Endometrial microvascular endothelial cells (primary cell): Measurements from ENCODE around the gene PLPPR3. TPM values are rescaled to one million over a fixed set of nuclear protein-coding genes. Genes with fewer than 3 reads are reported as not detected.

Experiments used
- in situ Hi-C: cut with HindIII; loops from 2 replicates; pipeline ENCODE4 v1.10.0; 2017; ENCODE audit warnings: low sequenced_read_pairs, low pct_unique_long_range_greater_than_20kb; ENCODE audit errors: inconsistent ontology term
- total RNA-seq: library from RNA; depleted of rRNA; stranded (reverse); fragments of >200 nt; gene quantifications from one replicate; pipeline ENCODE4 v1.2.3, GENCODE V29; 2015; ENCODE audit errors: inconsistent ontology term

PLPPR3 gene
- total RNA-seq, 1 donor from 2014 or later: 1.5 TPM

DNA sequence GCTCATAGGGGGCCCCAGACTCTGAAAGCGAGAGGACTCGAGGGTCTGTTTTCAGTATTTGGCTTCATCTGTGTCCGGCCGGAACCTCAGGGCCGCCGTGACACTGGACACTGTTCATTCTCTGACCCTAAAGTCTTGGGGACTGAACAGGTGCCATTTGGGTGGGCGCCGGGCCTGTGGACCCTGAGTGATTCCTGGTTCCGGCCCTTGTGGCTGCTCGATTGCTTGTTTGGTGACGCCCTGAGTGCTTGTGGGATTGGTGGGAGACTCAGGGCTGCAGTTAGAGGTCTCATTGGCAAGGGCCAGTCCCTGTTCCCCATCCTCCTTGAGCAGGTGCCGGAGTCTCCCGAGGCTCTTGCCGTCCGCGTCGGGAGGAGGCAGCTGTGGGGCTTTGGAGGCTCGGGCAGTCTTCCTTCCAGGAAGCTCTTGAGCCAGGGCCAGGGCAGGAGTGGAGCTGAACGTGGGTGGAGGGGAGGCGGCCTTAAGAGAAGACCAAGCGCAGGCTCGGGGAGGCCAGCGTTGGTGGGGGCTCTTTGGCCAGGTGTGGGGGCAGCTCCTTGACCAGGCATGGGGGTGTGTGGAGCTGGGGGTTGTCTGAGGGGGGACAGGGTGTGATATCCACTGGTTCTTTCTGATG, 19.8 kb downstream of the PLPPR3 start:
- in situ Hi-C loops: no loop called here

DNA sequence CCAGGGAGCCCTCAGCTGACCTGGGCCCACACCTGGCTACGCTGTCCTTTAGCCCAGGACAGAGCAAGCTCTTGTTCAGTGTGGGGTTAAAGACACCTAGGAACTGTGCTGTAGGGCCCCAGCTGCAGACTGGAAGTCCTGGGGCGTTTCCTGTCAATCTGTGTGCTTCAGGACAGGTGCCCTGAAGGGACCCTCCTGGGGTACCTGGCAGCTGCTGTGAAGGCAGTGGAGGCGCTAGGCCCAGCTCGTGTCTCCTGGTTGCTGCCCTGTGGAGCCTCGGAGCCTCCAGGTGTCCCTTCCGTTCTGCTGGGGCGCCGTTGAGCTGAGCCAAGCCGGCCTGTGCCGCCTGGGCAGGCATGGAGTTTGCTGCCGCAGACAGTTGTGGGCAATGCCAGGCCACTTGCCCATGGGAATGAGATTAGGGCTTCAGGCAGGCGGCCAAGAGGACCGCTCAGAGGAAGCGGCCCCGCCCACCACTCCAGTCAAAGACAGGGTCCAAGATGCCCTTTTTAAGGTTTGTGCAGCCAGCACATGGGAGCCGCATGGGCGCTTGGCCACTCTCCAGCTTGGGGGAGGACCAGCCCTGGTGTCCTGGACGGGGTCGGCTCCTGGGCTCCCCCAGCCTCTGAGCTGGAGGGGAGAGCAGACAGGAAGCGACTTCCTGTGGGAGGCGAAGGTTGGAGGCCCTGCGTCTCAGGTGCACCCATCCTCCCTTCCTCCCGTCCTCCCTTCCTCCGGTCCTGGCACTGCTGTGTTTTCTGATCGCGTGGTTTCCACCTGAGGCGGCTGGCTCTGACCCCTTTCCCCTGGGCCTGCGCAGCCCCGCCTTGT, 20.5 kb downstream of the PLPPR3 start:
- in situ Hi-C loops: no loop called here

DNA sequence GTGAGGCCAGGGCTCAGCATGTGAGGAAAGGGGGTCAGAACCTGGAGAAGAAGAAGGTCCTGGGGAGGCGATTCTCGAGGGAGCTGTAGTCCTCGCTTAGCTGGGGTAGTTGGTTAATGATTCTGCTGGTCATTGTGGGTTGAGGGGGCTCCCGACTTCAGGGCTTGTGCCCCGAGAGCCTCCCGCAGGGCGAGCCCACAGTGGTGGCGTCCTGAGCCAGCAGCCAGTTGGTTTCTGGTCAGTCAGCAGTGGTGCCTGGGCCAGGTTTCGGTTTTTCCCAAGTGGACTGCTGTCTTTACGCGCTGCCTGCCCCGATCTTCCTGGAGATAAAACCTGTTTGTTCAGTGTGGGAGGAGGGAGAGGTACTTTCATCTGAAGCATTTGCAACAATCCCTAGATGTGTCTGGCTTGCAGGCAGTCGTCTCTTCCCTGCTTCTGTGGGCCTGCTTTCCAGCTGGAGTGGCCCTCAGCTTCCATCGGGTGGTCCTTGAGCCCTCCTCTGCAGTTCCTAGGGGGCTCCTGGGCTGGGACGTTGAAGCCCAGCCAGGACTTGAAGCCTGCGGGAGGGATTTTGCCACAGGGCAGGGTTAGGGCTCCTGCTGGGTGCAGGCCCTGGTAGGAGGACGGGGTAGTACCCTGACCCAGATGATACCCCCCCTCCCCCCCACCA, 21.3 kb downstream of the PLPPR3 start:
- in situ Hi-C loops: no loop called here

DNA sequence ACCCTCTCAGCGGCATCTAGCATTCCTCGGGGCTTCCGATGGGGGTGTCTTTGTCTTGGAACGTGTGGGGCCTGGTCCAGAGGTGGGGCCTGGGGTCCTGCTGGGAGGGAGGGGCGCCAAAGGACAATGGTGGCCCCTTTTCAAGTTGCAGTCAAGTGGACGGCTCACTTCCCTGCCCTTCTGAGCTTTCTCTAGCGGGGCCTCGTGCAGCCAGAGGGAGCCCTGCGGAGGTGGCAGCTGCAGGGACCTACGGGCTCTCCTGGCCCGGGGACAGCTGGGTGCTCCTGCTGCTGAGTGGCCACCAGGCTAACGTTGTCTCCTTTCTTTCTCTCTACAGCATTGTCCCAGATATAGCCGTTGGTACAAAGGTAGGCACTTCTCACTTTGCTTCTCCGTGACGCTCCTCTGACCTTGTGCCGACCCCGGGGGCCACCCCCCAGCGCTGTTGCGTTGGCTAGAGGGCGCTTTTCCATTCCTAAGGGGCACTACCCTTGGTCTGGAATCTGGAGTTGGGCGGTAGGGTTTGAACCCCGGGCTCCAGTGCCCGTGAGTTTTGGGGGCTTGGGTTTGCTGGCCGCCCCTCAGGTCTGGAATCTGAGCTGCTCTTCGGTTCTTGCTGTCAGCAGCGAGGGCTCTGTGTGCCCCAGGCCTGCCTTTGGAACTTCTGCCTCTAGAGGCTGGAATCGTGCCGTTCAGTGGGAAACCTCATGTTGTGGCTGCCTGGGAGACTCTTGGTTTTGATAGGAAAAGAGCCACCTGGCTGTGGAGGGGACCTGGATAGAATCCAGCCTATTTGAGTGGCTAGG, 22.5 kb downstream of the PLPPR3 start:
- in situ Hi-C loops: no loop called here

DNA sequence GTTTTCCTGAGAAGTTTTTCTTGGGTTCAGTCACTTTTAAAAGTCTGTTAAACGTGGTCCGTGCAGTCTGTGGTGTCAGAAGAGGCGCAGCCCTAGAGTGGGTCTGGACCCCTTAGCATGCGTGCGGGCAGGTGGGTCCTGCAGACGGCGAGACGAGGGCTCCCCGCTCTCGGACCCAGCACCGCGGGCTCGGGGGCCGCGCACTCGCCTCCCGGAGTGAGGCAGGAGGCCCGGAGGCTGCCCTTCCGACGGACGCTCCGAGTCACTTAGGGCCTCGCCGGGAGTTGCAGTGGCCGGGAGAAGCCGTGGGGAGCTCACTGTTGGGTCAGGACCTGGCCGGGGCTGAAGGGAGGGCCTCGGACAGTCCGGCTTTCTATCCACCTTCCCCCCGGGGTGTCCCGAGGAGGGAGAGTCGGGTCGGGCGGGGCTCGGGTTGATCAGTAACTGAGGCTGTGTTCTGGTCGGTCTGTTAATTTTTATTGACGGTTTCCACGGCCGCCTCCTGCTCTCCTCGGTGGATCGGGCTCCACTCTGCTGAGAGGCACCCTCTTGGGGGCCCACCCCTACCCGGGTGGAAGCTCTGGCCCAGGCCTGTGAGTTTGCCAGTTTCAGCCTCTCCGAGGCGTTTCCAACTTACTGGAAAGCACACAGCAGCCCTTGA, 23.2 kb downstream of the PLPPR3 start:
- in situ Hi-C loops: no loop called here

DNA sequence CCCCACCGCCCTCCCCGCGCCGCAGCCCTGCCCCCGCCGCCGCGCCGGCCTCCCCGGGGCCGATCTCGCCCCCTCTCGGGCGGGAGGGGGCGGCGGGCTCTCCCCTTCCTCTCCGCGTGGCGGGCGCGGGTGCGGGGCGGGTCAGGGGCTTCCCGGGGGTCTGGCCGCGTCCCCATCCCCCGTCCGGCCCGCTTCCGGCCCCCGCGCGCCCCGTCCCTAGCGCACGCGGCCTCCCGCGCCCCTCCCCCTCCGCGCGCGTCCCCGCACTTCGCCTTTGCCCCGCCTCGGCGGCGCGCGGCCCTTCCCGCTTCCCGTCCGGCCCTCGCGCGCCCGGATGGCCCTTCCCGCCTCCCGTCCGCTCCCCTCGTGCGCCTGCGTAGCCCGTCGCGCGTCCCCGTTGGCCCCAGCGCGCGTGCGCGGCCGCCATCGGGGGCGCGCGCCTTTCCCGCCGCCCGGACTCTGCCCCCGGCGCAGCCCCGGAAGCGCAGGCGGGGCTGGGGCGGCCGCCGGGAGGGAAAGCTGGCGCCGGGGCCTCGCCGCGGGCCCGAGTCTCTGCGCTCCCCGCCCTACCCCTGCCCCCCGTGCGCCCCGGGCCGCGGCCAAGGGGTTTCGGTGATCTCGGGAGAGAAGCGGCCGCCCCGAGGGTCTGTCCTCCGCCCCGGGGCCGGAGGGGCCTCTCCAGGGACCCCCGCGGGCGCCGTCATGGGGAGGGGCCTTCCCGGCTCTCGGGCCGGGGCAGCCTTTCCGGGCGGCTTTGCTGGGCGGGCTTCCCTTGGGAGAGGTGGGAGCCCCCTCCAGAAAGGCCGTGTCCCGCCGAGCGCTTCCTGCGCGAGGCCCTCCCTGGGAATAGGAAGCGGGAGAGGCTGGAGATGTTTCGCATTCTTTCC, 24.0 kb downstream of the PLPPR3 start:
- in situ Hi-C loops: no loop called here

DNA sequence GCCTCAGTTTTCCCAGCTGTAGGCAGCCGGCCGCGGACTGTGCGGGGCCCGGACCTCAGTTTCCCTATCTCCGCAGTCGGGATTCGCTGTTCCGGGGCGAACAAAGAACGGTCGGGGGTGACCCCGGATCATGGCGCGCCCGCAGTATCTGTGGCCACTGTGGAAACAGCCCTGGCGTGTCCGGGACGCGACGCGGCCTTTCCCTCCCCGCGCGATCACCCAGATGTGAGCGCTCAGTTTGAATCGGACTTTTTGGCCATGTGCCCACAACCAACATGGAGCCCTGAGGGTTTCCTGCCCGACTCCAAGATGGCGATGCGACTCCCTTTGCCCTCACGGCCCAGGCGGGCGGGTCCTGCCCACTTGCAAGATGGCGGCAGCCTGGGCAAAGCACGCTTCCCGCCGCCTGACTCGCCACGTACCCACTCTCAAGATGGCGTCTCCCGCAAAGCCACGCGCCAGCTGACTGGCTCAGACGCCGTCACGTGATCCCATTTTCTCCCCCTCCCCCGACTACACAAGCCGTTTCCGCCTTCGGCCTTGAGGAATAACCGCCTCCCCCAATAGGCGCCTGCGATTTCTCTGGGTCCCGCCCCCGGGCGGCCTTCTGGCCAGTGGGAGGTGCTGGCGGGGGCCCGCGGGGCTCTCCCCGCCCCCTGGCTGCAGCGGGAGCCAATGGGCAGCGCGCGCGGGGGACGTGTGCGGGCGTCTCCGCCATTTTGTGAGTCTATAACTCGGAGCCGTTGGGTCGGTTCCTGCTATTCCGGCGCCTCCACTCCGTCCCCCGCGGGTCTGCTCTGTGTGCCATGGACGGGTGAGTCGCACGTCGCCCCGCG, 24.8 kb downstream of the PLPPR3 start, which contains the start of gene PTBP1:
Gene PTBP1 (plus strand): TSS at position 761 of the 836 bp plus-strand sequence. CDS start 46 bp downstream, at position 807.
- in situ Hi-C loops: no loop called here

DNA sequence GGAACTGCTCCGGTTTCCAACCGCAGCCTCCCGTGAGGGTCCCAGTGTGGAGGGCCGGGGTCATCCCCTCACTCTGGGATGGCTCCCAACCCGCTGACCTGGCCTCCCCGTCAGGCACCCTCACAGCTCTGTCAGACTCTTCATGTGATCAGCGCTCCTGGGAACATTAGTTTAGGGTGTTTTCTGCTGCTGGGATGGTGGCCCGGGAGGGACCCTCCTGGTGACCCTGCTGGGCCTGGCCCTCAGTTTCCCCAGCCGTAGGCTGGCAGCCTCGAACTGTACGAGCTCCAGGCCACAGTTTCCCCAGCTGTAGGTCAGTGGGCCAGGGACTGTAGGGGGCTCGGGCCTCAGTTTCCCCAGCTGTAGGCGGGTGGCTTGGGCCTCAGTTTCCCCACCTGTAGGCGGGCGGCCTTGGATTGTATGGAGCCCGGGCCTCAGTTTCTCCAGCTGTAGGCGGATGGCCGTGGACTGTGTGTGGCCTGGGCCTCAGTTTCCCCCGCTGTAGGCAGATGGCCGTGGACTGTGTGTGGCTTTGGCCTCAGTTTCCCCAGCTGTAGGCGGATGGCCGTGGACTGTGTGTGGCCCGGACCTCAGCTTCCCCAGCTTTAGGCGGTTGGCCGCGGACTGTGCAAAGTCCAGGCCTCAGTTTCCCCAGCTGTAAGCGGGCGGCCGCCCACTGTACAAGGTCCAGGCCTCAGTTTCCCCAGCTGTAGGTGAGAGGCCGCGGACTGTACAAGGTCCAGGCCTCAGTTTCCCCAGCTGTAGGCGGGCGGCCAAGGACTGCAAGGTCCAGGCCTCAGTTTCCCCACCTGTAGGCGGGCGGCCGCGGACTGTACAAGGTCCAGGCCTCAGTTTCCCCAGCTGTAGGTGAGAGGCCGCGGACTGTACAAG, 25.8 kb downstream of the PLPPR3 start:
- in situ Hi-C loops: no loop called here

DNA sequence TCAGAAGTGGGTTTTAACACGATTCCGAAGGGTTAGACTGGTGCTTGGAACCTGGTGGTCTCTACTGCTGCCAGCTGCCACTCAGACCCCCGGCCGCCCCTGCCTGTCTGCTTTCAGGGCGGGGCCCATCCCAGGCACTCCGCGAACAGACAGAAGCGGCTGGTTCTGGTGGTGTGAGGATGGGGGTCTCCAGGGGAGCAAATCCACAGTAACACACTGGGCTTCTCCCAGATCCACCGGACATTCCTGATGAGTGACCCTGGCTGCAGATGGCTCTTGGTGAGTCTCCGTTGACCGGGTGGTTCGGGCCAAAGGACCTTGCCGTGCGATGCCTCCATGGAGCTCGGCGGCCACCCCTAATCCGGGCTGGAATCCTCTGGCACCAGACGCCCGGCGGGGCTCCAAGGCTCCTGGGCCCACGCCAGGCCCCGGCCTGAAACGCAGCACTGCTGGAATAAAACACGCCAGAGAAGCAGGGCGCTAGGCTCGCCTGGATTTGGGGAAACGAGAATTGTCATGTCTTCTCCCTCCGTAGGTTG, 26.6 kb downstream of the PLPPR3 start:
- in situ Hi-C loops: no loop called here

DNA sequence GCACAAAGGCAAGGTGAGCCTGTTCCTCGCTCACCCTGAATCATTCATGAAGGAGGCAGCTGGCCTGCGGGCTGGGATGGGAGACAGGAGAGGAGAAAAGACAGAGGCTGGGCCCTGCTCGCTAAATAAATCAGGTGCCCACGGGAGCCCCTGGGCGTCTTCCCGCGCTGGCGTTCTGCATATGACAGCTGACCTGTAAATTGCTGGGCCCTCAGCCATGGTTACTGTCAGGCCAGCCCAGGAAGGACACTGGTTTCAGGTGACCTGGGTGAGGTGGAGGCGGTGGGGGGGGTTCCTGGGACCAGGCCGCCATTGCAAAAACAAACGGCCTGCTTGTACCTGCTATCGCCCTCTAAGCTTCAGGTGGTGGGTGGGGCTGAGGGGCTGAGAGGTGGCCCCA, 27.9 kb downstream of the PLPPR3 start:
- in situ Hi-C loops: no loop called here

DNA sequence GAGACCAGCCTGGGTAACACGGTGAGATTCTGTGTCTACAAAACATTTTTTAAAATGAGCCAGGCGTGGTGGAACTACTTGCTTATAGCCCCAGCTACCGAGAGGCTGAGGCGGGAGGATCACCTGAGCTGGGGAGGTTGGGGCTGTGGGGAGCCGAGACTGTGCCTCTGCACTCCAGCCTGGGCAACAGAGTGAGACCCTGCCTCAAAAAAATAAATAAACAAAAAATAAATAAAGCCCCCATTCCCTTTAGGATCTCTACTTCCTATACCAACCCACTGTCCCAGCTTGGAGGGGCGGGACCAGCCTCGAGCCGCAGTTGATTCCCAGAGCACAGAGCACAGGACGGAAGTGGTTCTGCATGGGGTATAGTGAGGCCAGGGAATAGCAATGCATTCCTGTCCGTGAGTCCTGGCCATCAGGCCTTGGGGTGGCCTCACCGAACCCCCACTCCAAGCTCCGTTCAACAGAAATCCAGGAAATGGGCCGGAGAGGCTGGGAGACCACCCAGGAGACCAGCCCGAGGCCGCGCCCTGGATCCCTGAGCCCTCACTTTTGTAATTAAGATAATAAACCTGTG, 29.4 kb downstream of the PLPPR3 start:
- in situ Hi-C loops: no loop called here

DNA sequence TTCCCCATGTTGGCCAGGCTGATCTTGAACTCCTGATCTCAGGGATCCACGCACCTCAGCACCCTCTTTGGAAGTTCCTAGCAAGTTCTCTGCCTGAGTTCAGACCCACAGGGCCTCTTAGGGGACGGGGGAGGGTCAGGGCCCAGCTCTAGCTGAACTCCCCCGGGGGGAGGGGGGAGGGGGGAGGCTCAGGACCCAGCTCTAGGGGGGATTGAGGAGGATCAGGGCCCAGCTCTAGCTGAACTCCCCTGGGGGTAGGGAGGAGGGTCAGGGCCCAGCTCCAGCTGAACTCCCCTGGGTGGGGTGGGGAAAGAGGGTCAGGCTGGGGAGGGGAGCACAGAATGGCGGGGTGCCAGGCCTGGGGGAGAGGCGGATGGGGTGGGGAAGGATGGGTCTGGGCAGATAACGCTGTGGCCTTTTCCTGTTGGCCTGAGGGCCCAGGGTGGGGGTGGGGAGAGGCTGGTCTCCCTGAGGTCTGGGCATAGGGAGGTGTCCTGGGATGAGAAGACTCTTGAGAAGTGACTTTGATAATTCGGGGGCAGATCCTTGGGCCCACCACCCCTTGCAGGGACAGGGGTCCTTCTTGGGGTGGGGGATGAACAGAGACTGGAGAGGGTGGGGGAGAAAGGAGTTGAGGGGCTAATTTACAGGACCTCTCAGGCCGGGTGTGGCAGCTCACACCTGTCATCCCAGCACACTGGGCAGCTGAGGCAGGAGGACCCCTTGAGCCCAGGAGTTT, 30.0 kb downstream of the PLPPR3 start:
- in situ Hi-C loops: no loop called here

DNA sequence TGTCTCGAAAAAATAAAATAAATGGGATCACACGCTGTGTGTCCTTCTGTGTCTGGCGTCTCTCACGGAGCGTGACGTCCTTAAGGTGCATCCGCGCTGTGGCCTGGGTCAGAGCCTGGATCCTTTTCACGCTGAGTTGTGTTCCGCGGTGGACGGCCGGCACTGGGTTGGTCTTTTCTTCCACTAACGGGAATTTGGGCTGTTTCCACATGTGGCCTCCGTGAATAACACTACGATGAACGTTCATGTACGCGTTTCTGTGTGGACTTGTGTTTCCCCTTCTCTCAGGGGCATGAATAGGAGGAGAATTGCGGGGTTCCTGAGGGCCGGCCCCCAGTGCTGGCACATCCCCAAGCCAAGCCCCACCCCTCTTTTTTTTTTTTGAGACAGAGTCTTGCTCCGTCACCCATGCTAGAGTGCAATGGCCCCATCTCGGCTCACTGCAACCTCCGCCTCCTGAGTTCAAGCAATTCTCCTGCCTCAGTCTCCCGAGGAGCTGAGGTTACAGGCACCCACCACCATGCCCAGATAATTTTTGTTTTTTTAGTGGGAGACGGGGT, 30.7 kb downstream of the PLPPR3 start:
- in situ Hi-C loops: no loop called here

DNA sequence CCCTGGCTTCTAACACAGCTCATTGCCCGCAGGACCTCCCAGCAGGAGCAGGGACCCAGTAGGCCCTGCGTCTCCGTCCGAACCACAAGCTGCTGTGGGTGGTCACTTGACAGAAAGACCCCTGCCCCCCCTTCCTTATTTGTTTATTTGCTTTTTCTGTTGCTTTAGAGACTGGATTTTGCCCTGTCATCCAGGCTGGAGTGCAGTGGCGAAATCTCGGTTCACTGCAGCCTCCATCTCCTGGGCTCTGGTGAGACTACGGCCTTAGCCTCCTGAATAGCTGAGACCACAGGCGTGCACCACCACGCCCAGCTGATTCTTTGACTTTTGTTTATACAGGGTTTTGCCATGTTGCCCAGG, 32.1 kb downstream of the PLPPR3 start:
- in situ Hi-C loops: no loop called here
